Ovary (tissue), 9 donors: ENCODE data around the gene SMIM24. TPM values are rescaled to one million over a fixed set of nuclear protein-coding genes. Genes with fewer than 3 reads are reported as not detected.

ENCODE experiments used
- DNase-seq, 5 donors: peaks; one replicate each; pipeline ENCODE4 v3.0.0-alpha.2; 2019 to 2020
- H3K27ac ChIP-seq, 2 donors: fragments of 200-600 bp; one replicate each; pipeline versions ENCODE4 v1.5.1 to v1.8.0; 2019 to 2022
- H3K27me3 ChIP-seq: fragments of 200-600 bp; one replicate; pipeline ENCODE4 v1.8.0; 2022
- H3K36me3 ChIP-seq: fragments of 200-600 bp; sonication (generic); one replicate; pipeline ENCODE4 v1.5.1; 2019
- H3K4me1 ChIP-seq: one replicate; pipeline ENCODE4 v1.8.1; 2013; ENCODE audit warnings: mild to moderate bottlenecking, moderate library complexity; ENCODE audit not compliant: insufficient read depth
- H3K4me3 ChIP-seq: fragments of 200-600 bp; sonication (generic); one replicate; pipeline ENCODE4 v1.5.1; 2017
- H3K9me3 ChIP-seq, 2 donors: fragments of 200-600 bp in 1 of 2; sonication (generic) in 1 of 2; one replicate each; pipeline versions ENCODE4 v1.5.1 to v1.8.1; 2013 to 2019; ENCODE audit warnings: mild to moderate bottlenecking in 1 of 2, moderate library complexity in 1 of 2
- CTCF ChIP-seq, 3 donors: fragments of 450-650 bp in 2 of 3; fragments of 200-600 bp in 1 of 3; IDR thresholded peaks; one replicate each; pipeline versions ENCODE4 v1.5.1 to v1.8.0; 2016 to 2022; ENCODE audit warnings: antibody characterized with exemption in 3 of 3, mild to moderate bottlenecking in 1 of 3
- EP300 ChIP-seq: sonication (generic); formaldehyde crosslinking; IDR thresholded peaks from one replicate; pipeline ENCODE4 v1.6.1; 2017; ENCODE audit warnings: antibody characterized with exemption
- POLR2A ChIP-seq: fragments of 450-650 bp; IDR thresholded peaks from one replicate; pipeline ENCODE4 v1.6.1; 2017; ENCODE audit warnings: antibody characterized with exemption, mild to moderate bottlenecking, moderate library complexity
- WGBS, 3 donors: extraction: QIAGEN DNeasy Blood & Tissue Kit in 1 of 3; methylation state at CpG; one replicate each; pipeline versions ENCODE4 v1.1.5 to v1.1.7; 2013 to 2017; 5-methylcytosine and 5-hydroxymethylcytosine counted together
- intact Hi-C, 4 donors: fragments of 100-400 bp; cut with DNase I; formaldehyde crosslinking; loops; one replicate each; pipeline versions ENCODE4 v1.11.0 to v1.15.1; 2022 to 2023
- polyA plus RNA-seq, 2 donors: library from polyadenylated mRNA; stranded (reverse); fragments of 200-250 nt in 1 of 2; fragments of 350-450 nt in 1 of 2; fragmentation: Illumina TruSeq in 1 of 2; extraction: RNeasy Lipid Tissue Mini Kit (QIAGEN cat#74804) in 1 of 2; gene quantifications; one replicate each; pipeline ENCODE4 v1.2.3, GENCODE V29; 2013 to 2014
- total RNA-seq, 7 donors: library from RNA; depleted of rRNA in 2 of 7; stranded (reverse); fragments of >200 nt in 2 of 7; fragmentation: NEBNext Ultra II Directional in 3 of 7; extraction: Animal tissue kit (Norgen Biotek cat#: 25700) in 3 of 7; gene quantifications; one replicate each; pipeline versions ENCODE4 v1.1.0 to v1.2.4, GENCODE V29; 2016 to 2023
- donor health status: DM: no; HTN: no; CAD: no; lungs with moderate emphysema.
- donor health status: DM: no; HTN: no; CAD: no.
- donor health status: Bipolar disorder and iron deficiency.
- donor health status: DM: yes; HTN: yes; CAD: no.
- donor health status: DM: no; HTN: no; CAD: no.
- donor health status: DM: yes; HTN: yes; CAD: no.

Gene SMIM24
- total and polyA plus RNA-seq, 9 donors, result 0.10 to 2.6 (median 0.94) TPM; not detected in 3

DNA sequence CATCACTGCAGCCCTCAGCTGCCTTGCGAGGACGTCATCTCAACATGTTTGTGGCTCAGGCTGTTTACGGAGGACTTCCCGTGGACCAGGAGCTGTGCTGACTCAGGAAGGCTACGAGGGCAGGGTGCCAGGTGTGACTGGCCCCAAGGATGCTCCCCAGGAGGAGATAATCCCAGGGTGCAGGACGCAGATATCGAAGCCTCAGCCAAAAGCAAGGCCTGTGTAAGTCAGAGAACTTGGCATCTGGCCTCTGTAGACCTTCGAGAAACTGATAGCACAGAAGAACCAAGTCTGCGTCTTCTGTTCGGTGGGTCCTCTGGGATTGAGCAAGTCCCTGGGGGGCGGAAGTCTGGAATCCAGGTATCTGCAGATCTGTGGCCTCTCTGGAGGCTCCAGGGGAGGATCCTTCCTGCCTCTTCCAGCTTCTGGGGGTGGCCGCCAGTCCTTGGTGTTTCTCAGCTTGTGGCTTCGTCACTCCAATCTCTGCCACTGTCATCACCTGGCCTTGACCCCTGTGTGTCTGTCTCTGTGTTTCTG lies 22.8 kb upstream of the SMIM24 start:
- H3K27me3 ChIP-seq, result no peaks in the 10 kb centered on the region
- no peak overlapping the region for H3K27ac ChIP-seq
- DNase-seq, result no peak
- TF ChIP-seq CTCF (IDR thresholded peaks at IDR 0.05), result no peak
- TF ChIP-seq EP300, result no peak
- TF ChIP-seq POLR2A, result no peak
- intact Hi-C loops, result no loop called here
- 67 to 78% (median 70%) methylated on average over 13 of the region's 13 CpGs for WGBS, 3 donors
- peaks cover 12% of the 10 kb centered on the region for H3K4me1 ChIP-seq
- H3K36me3 ChIP-seq, result no peaks in the 10 kb centered on the region
- no peaks in the 10 kb centered on the region for H3K9me3 ChIP-seq
- no peak overlapping the region for H3K4me3 ChIP-seq

- DNase-seq, result no peak
- 83 to 91% (median 90%) methylated on average over 3 of the region's 3 CpGs for WGBS, 3 donors
- peaks cover 4% of the 10 kb centered on the region for H3K4me1 ChIP-seq
- no peak overlapping the region for H3K4me3 ChIP-seq
- H3K36me3 ChIP-seq, result no peaks in the 10 kb centered on the region
- no peaks in the 10 kb centered on the region for H3K9me3 ChIP-seq
- no peak overlapping the region for H3K27ac ChIP-seq
- intact Hi-C loops, result no loop called here
- H3K27me3 ChIP-seq, result no peaks in the 10 kb centered on the region
- TF ChIP-seq EP300, result no peak
- TF ChIP-seq CTCF (IDR thresholded peaks at IDR 0.05), result no peak
- no peak for TF ChIP-seq POLR2A
Observed at GRCh38 chr19:3501780-3502179, 21.5 kb upstream of the SMIM24 start.

- TF ChIP-seq POLR2A (peak; percentile 63), CTCF (IDR thresholded peaks at IDR 0.05) (peak in 1 of 3 donors; percentile 36), EP300 (no peak)
- peak within 1 kb of the TSS; percentile 83 for H3K4me3 ChIP-seq
- WGBS, 3 donors, result 0% methylated on average over 52 of the region's 52 CpGs
Observed at GRCh38 chr19:3500429-3501101, 20.2 kb upstream of the SMIM24 start, which contains the start of gene DOHH. Gene DOHH (minus strand): TSS chr19:3500674. CDS start chr19:3496814, 3,860 bp downstream.

GRCh38 chr19:3499738-3500428 lies 19.6 kb upstream of the SMIM24 start:
- intact Hi-C loops, result no loop called here
- WGBS, 3 donors, result 18 to 23% (median 18%) methylated on average over 18 of the region's 18 CpGs
- no peak for TF ChIP-seq EP300

More at GRCh38 chr19:3500429-3501101, 20.2 kb upstream of the SMIM24 start, which contains the start of gene DOHH:
- DNase-seq, result peak; percentile 95 to 96 (median 96)
- Histone ChIP-seq H3K36me3 (no peaks in the 10 kb centered on the region), H3K9me3 (no peaks in the 10 kb centered on the region), H3K27me3 (no peaks in the 10 kb centered on the region), H3K27ac (peak within 1 kb of the TSS; percentile 82 to 91), H3K4me1 (peaks cover 4% of the 10 kb centered on the region)
- intact Hi-C loops, result no loop called here

More at GRCh38 chr19:3499738-3500428, 19.6 kb upstream of the SMIM24 start:
- H3K27me3 ChIP-seq, result no peaks in the 10 kb centered on the region
- peaks cover 4% of the 10 kb centered on the region for H3K4me1 ChIP-seq
- no peaks in the 10 kb centered on the region for H3K9me3 ChIP-seq
- peak overlapping the region; percentile 82 to 91 for H3K27ac ChIP-seq
- no peaks in the 10 kb centered on the region for H3K36me3 ChIP-seq
- DNase-seq, result no peak
- peak overlapping the region; percentile 83 for H3K4me3 ChIP-seq
